Measurements from ENCODE around the gene APBA2.

- TF ChIP-seq CTCF (conservative IDR thresholded peaks at IDR 0.05; ENCODE audit: low read depth, low read length) (no peak), EZH2 (IDR thresholded peaks at IDR 0.05; ENCODE audit: borderline replicate concordance, low read depth, low read length, poor library complexity, severe bottlenecking) (no peak)
Measured at GRCh38 chr15:28903555-28903954, 17.8 kb downstream of the APBA2 start.
